CD4-positive, CD25-positive, alpha-beta regulatory T cell (primary cell): Measurements from ENCODE around the gene SIAH1. TPM values are rescaled to one million over a fixed set of nuclear protein-coding genes. Genes with fewer than 3 reads are reported as not detected.
A peak's percentile ranks its signal among the peaks of the same experiment; 100 is the strongest.
"Not testable (repeated sequence)": the region's sequence is repeated elsewhere in the genome, so short reads cannot be mapped to it uniquely, and the experiment has no call there.

Source experiments
- ATAC-seq, 2 donors: fragments of 150-1000 bp; cut with Tn5 transposase; one replicate each; pipeline ENCODE4 v1.10.0; 2021; ENCODE audit warnings: low read depth in 2 of 2, moderate number of reproducible peaks in 2 of 2, moderate library complexity in 1 of 2
- DNase-seq, 3 donors: peaks; one replicate each; pipeline versions ENCODE4 v3.0.0 to v3.0.0-alpha.2; 2012 to 2022; ENCODE audit warnings: mixed read lengths in 1 of 3
- H3K27ac ChIP-seq: one replicate; pipeline ENCODE4 v1.7.0; 2013; ENCODE audit warnings: mild to moderate bottlenecking, low read length; ENCODE audit not compliant: insufficient read depth, poor library complexity, severe bottlenecking
- H3K27me3 ChIP-seq: one replicate; pipeline ENCODE4 v1.7.0; 2013; ENCODE audit warnings: low read length; ENCODE audit not compliant: control insufficient read depth, insufficient read depth
- H3K36me3 ChIP-seq: one replicate; pipeline ENCODE4 v1.7.0; 2013; ENCODE audit warnings: mild to moderate bottlenecking, low read length, moderate library complexity; ENCODE audit not compliant: control insufficient read depth, insufficient read depth
- H3K4me1 ChIP-seq: 2 replicates; pipeline ENCODE4 v1.7.0; 2013; ENCODE audit warnings: mild to moderate bottlenecking, low read length; ENCODE audit not compliant: insufficient read depth, control insufficient read depth, poor library complexity, severe bottlenecking
- H3K4me3 ChIP-seq: one replicate; pipeline ENCODE4 v1.7.0; 2013; ENCODE audit warnings: low read depth, mild to moderate bottlenecking, low read length, moderate library complexity
- H3K9me3 ChIP-seq, 2 experiments: 1 replicate in 1 of 2; 2 replicates in 1 of 2; pipeline ENCODE4 v1.7.0; 2013; ENCODE audit warnings: low read length in 2 of 2, mild to moderate bottlenecking in 1 of 2, moderate library complexity in 1 of 2; ENCODE audit not compliant: control insufficient read depth in 2 of 2
- H3K27ac Mint-ChIP-seq, 3 donors: one replicate each; pipeline ENCODE4 v1.8.0; 2020 to 2022; ENCODE audit warnings: mild to moderate bottlenecking in 3 of 3, mixed read lengths in 3 of 3, moderate library complexity in 2 of 3
- H3K27me3 Mint-ChIP-seq: one replicate; pipeline ENCODE4 v1.8.0; 2022; ENCODE audit warnings: mild to moderate bottlenecking, mixed read lengths
- H3K36me3 Mint-ChIP-seq: one replicate; pipeline ENCODE4 v1.8.0; 2020; ENCODE audit warnings: mixed read lengths
- H3K4me1 Mint-ChIP-seq, 4 donors: one replicate each; pipeline ENCODE4 v1.8.0; 2020 to 2022; ENCODE audit warnings: mixed read lengths in 4 of 4, mild to moderate bottlenecking in 1 of 4
- H3K4me3 Mint-ChIP-seq, 4 donors: one replicate each; pipeline ENCODE4 v1.8.0; 2020 to 2022; ENCODE audit warnings: mild to moderate bottlenecking in 4 of 4, mixed read lengths in 4 of 4, moderate library complexity in 3 of 4
- H3K9me3 Mint-ChIP-seq, 7 donors: one replicate each; pipeline ENCODE4 v1.8.0; 2020 to 2022; ENCODE audit warnings: mixed read lengths in 7 of 7, mild to moderate bottlenecking in 3 of 7, moderate library complexity in 2 of 7
- polyA plus RNA-seq, 4 donors: library from polyadenylated mRNA; unstranded; fragments of 300-500 nt; fragmentation: Illumina TruSeq; gene quantifications; one replicate each; pipeline ENCODE4 v1.2.3, GENCODE V29; 2021
- total RNA-seq: library from RNA; stranded (reverse); gene quantifications from one replicate; pipeline ENCODE4 v1.2.3, GENCODE V29; 2022

SIAH1 gene
- total and polyA plus RNA-seq, 5 donors from 2014 or later, result 6.6 to 34.0 (median 13.0) TPM

DNA sequence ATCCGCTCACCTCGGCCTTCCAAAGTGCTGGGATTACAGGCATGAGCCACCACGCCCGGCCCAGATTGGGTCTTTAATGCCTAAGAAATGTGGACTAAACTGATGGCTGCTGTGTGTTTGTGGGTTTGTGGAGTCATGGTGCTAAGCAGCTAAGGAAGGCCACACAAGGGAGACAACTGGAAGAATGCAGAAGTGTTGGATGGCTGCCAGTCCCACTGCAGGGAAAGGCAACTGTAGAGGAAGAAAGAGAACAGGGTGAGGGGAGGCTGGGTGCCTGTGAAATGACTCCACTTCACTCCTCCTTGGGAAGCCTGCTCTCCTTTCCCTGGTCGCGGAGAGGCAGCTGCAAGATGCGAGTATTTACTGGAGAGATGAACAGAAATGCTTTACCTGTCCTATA is 23.5 kb upstream of the SIAH1 start:
- H3K9me3 Mint-ChIP-seq, result no peaks in the 10 kb centered on the region
- H3K27ac ChIP-seq, result no peak overlapping the region

DNA sequence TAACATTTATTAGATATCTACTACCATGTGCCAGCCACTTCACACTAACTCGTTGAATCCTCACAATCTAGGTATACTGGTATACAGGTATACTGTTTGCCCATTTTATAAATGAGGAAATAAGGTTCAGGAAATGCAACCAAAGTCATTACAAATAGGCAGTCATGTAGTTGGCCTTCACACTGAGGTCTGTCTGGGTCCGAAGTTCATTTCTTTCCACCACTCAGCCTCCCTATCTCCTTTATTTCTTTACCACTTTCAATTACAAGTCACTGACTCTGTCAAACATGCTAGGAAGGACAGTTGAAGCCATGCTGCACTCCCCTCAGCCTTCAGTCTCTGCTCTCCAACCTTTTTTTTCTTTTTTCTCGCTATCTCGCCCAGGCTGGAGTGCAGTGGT is 20.7 kb upstream of the SIAH1 start:
- H3K9me3 ChIP-seq, result no peaks in the 10 kb centered on the region
- DNase-seq (no peak), ATAC-seq (no peak)
- H3K36me3 Mint-ChIP-seq, result no peaks in the 10 kb centered on the region
- H3K27ac ChIP-seq, result no peak overlapping the region
- no peaks in the 10 kb centered on the region for H3K4me1 ChIP-seq
- H3K27ac Mint-ChIP-seq, result no peak overlapping the region
- H3K4me3 Mint-ChIP-seq, result no peak overlapping the region
- H3K27me3 ChIP-seq, result no peaks in the 10 kb centered on the region
- H3K36me3 ChIP-seq, result no peaks in the 10 kb centered on the region
- H3K9me3 Mint-ChIP-seq, result no peaks in the 10 kb centered on the region
- no peak overlapping the region for H3K4me3 ChIP-seq
- H3K4me1 Mint-ChIP-seq, result peaks cover 0 to 4% (median 2%) of the 10 kb centered on the region in 4 donors
- H3K27me3 Mint-ChIP-seq, result peaks cover 10% of the 10 kb centered on the region

More for the DNA sequence above, 23.5 kb upstream of the SIAH1 start:
- Mint-ChIP-seq H3K4me1 (no peaks in the 10 kb centered on the region), H3K4me3 (no peak overlapping the region), H3K36me3 (no peaks in the 10 kb centered on the region), H3K27ac (no peak overlapping the region), H3K27me3 (peaks cover 13% of the 10 kb centered on the region)
- no peaks in the 10 kb centered on the region for H3K36me3 ChIP-seq
- H3K4me3 ChIP-seq, result no peak overlapping the region
- H3K27me3 ChIP-seq, result no peaks in the 10 kb centered on the region
- no peaks in the 10 kb centered on the region for H3K4me1 ChIP-seq
- DNase-seq (no peak), ATAC-seq (no peak)
- no peaks in the 10 kb centered on the region for H3K9me3 ChIP-seq

DNA sequence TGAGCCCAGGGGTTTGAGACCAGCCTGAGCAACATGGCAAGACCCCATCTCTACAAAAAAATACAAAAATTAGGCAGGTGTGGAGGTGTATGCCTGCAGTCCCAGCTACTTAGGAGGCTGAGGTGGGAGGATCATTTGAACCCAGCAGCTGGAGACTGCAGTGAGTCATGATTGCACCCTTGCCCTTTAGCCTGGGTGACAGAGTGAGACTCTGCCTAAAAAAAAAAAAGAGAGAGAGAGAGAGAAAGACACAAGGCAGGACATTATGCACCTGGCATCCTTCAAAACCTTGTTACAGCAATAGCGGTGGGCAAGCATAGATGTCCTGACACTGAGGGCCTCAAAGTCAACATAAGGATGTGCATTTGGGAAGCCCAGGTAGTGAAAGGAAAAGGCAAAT is 19.9 kb upstream of the SIAH1 start:
- H3K36me3 ChIP-seq, result no peaks in the 10 kb centered on the region
- ATAC-seq (no peak), DNase-seq (no peak)
- H3K4me1 ChIP-seq, result no peaks in the 10 kb centered on the region
- Mint-ChIP-seq H3K4me3 (no peak overlapping the region), H3K36me3 (no peaks in the 10 kb centered on the region), H3K4me1 (peaks cover 0 to 4% (median 2%) of the 10 kb centered on the region in 4 donors), H3K27ac (peak overlapping the region in 1 of 3 donors; percentile 21), H3K27me3 (peaks cover 10% of the 10 kb centered on the region), H3K9me3 (no peaks in the 10 kb centered on the region)
- H3K27me3 ChIP-seq, result no peaks in the 10 kb centered on the region
- H3K27ac ChIP-seq, result no peak overlapping the region
- no peak overlapping the region for H3K4me3 ChIP-seq
- H3K9me3 ChIP-seq, result no peaks in the 10 kb centered on the region

DNA sequence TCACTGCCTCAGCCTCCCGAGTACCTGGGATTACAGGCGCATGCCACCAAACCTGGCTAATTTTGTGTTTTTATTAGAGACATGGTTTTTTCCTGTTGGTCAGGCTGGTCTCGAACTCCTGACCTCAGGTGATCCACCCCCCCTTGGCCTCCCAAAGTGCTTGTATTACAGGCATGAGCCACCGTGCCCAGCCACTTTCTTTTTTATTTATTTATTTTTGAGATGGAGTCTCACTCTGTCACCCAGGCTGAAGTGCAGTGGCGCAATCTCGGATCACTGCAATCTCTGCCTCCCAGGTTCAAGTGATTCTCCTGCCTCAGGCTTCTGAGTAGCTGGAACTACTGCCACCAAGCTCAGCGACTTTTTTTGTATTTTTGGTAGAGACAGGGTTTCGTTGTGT is 17.3 kb upstream of the SIAH1 start:
- H3K9me3 Mint-ChIP-seq, DNase-seq, H3K4me1 Mint-ChIP-seq, H3K4me1 ChIP-seq, H3K27ac ChIP-seq, H3K36me3 ChIP-seq, H3K36me3 Mint-ChIP-seq, H3K4me3 Mint-ChIP-seq, ATAC-seq, H3K9me3 ChIP-seq, H3K27me3 ChIP-seq, H3K27ac Mint-ChIP-seq, H3K4me3 ChIP-seq: not testable (repeated sequence)
- H3K27me3 Mint-ChIP-seq, result peaks cover 10% of the 10 kb centered on the region

DNA sequence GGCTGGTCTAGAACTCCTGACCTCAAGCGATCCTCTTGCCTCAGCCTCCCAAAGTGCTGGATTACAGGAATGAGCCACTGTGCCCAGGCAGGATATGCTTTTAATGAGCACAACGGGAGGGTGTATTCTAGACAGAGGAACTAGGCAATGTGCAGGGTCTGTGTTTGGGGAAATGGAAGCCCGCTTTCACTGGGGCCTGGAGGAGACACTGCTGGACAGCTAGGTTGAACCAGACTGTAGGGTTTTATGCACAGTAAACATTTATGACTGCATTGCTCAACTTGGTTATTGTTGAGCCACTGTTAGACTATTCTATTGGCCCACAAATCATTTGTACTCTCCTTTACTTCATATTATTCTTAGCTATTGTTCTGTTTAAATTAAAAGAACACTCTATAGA is 10.2 kb upstream of the SIAH1 start:
- H3K27me3 ChIP-seq, result no peaks in the 10 kb centered on the region
- H3K36me3 Mint-ChIP-seq, result no peaks in the 10 kb centered on the region
- no peak for DNase-seq
- no peaks in the 10 kb centered on the region for H3K9me3 Mint-ChIP-seq
- no peak overlapping the region for H3K27ac ChIP-seq
- no peaks in the 10 kb centered on the region for H3K4me1 Mint-ChIP-seq
- H3K4me3 Mint-ChIP-seq, result no peak overlapping the region
- ATAC-seq, result no peak
- no peaks in the 10 kb centered on the region for H3K9me3 ChIP-seq
- no peak overlapping the region for H3K27ac Mint-ChIP-seq
- no peaks in the 10 kb centered on the region for H3K36me3 ChIP-seq
- H3K27me3 Mint-ChIP-seq, result peaks cover 7% of the 10 kb centered on the region
- no peak overlapping the region for H3K4me3 ChIP-seq
- no peaks in the 10 kb centered on the region for H3K4me1 ChIP-seq

DNA sequence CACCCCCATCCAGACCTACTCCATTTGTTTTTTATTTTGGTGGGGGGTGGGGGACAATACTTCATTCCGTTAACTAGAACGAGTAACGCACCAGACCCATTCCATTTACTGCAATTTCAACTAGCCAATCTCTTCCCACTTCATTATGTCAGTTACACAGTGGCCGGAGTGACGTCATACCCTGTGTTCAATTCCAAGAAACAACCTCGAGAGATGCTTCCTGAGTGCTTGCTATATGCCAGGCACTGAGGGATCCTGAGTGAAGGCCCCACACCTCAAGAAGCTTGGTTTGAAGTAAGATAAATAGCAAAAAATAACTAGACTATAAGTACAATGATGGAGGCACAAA is 9.1 kb upstream of the SIAH1 start:
- H3K4me3 Mint-ChIP-seq, result no peak overlapping the region
- no peaks in the 10 kb centered on the region for H3K36me3 ChIP-seq
- DNase-seq, result no peak
- H3K27ac Mint-ChIP-seq, result no peak overlapping the region
- no peak overlapping the region for H3K4me3 ChIP-seq
- no peaks in the 10 kb centered on the region for H3K4me1 Mint-ChIP-seq
- no peaks in the 10 kb centered on the region for H3K9me3 ChIP-seq
- H3K27me3 Mint-ChIP-seq, result peaks cover 7% of the 10 kb centered on the region
- no peaks in the 10 kb centered on the region for H3K9me3 Mint-ChIP-seq
- H3K36me3 Mint-ChIP-seq, result no peaks in the 10 kb centered on the region
- H3K27me3 ChIP-seq, result no peaks in the 10 kb centered on the region
- no peak overlapping the region for H3K27ac ChIP-seq
- ATAC-seq, result no peak
- H3K4me1 ChIP-seq, result no peaks in the 10 kb centered on the region

DNA sequence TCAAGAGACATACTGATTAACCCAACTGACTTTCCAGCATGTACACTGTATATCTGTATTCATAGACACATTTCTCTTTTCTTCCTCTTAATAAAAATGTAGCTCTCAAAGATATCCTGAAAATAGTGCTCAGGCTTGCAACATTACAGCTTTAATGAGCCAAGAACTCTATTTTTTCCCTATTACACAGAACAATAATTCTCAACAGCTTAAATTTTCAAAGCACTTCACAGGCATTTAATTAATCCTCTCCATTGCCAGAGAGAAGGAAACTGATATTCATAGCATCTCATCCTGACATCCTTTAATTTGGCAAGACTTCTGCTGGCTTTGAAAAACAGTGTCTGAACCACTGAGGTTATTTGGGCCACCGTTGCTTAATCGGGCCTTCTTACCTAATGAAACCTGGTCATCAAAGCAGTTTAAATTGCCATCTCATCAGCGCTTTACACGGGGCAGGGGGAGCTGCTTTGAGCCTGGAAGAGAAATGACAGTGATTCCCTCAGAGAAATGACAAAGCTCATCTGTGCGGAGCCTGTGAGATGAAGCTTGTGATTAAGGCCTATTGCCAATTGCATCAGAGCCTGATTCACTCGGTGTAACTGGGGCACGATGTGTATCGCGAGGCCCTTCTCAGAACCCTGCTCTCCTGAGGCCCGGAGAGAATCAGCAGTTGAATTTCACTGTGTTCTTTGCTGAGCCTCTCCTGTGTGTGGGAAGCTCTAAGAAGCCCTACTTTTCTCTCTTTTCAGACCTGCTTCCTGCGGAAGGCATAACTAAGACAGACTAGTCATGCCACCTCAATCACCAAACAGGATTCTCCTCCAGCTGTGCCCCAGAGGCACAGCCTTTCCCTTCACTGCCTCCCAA is 8.5 kb upstream of the SIAH1 start:
- Histone ChIP-seq H3K9me3 (no peaks in the 10 kb centered on the region), H3K4me3 (no peak overlapping the region), H3K4me1 (no peaks in the 10 kb centered on the region), H3K27ac (no peak overlapping the region), H3K36me3 (no peaks in the 10 kb centered on the region), H3K27me3 (no peaks in the 10 kb centered on the region)
- Mint-ChIP-seq H3K4me1 (no peaks in the 10 kb centered on the region), H3K9me3 (no peaks in the 10 kb centered on the region), H3K4me3 (no peak overlapping the region), H3K27me3 (peaks cover 7% of the 10 kb centered on the region), H3K27ac (no peak overlapping the region), H3K36me3 (no peaks in the 10 kb centered on the region)
- no peak for ATAC-seq
- no peak for DNase-seq

DNA sequence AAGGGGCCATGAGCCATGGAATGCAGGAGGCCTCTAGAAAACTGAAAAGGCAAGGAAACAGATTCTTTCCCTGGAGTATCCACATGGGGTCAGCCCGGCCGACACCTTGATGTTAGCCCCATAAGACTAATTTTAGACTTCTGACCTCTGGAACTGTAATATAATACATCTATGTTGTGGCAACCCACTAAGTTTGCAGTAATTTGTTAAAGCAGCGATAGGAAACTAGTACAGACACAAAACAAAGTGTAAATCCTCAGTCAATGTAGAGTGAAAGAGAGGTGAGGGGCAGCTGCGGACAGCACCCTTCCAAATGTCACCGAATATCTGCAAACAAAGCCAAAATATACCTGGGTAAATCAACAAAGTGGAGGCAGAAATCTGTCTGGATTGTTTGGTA is 7.2 kb upstream of the SIAH1 start:
- no peak overlapping the region for H3K4me3 Mint-ChIP-seq
- Histone ChIP-seq H3K9me3 (no peaks in the 10 kb centered on the region), H3K27ac (no peak overlapping the region), H3K27me3 (no peaks in the 10 kb centered on the region), H3K4me1 (no peaks in the 10 kb centered on the region), H3K4me3 (no peak overlapping the region), H3K36me3 (no peaks in the 10 kb centered on the region)
- no peaks in the 10 kb centered on the region for H3K36me3 Mint-ChIP-seq
- H3K9me3 Mint-ChIP-seq, result no peaks in the 10 kb centered on the region
- ATAC-seq (no peak), DNase-seq (no peak)
- H3K4me1 Mint-ChIP-seq, result no peaks in the 10 kb centered on the region
- H3K27ac Mint-ChIP-seq, result no peak overlapping the region
- H3K27me3 Mint-ChIP-seq, result peaks cover 7% of the 10 kb centered on the region
